Left renal cortex interstitium (tissue), 4 donors: Measurements from ENCODE around the gene CCDC93. TPM values are rescaled to one million over a fixed set of nuclear protein-coding genes. Genes with fewer than 3 reads are reported as not detected.
"Not testable (repeated sequence)": the region's sequence is repeated elsewhere in the genome, so short reads cannot be mapped to it uniquely, and the experiment has no call there.

ENCODE experiments used
- DNase-seq, 4 donors: peaks; one replicate each; pipeline ENCODE4 v3.0.0-alpha.2; 2013; ENCODE audit warnings: low read depth in 4 of 4, low spot score in 2 of 4, missing footprints in 1 of 4
- polyA plus RNA-seq, 4 donors: library from polyadenylated mRNA; unstranded; fragments of 120-200 nt; gene quantifications; one replicate each; pipeline ENCODE4 v1.2.1, GENCODE V29; 2013; ENCODE audit not compliant: insufficient read length in 4 of 4

CCDC93 gene
- polyA plus RNA-seq, 4 donors = 34.0 to 61.6 (median 45.3) TPM

DNA sequence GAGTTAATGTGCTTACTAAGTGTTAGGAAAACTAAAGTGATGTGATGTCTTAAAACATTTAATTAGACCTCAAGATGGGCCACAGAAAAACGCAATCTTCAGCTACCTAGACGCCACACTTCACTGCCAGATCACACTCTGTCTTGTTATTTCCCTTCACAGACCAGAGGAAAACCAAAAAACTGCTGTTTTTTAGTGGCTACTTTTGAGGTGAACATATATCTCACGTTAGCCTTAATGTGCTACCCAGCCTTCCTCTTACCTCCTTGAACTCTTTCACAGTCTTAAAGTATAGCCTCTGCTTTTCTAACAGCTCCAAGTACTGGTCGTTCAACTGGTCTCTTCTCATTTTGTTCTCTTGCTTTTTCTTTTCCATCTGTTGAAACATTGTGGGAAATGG lies 83.1 kb downstream of the CCDC93 start:
- DNase-seq = no peak

GRCh38 chr2:117923471-117923870 lies 90.4 kb downstream of the CCDC93 start:
- not testable (repeated sequence) for DNase-seq

- no peak for DNase-seq
Observed at GRCh38 chr2:117921520-117921919, 92.3 kb downstream of the CCDC93 start.

- DNase-seq = no peak
Observed at GRCh38 chr2:117918608-117919007, 95.3 kb downstream of the CCDC93 start.

- no peak for DNase-seq
Observed at GRCh38 chr2:117917223-117917917, 96.5 kb downstream of the CCDC93 start.

DNA sequence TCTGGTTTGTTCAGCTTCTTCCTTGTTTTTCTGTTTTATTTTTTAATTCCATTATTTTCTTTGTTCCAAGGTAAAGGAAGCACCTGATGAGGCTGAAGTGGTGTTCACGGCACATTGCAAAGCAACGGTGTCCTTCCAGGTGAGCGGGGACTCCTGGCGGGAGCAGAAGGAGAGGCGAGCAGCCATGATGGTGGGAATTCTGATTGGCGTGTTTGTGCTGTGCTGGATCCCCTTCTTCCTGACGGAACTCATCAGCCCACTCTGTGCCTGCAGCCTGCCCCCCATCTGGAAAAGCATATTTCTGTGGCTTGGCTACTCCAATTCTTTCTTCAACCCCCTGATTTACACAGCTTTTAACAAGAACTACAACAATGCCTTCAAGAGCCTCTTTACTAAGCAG lies 110.9 kb downstream of the CCDC93 start:
- no peak for DNase-seq

- DNase-seq = no peak
Observed at GRCh38 chr2:117888897-117889296, 125.0 kb downstream of the CCDC93 start.

- no peak for DNase-seq
Observed at GRCh38 chr2:117885308-117885707, 128.6 kb downstream of the CCDC93 start.

- no peak for DNase-seq
Observed at GRCh38 chr2:117879003-117879402, 134.9 kb downstream of the CCDC93 start.

DNA sequence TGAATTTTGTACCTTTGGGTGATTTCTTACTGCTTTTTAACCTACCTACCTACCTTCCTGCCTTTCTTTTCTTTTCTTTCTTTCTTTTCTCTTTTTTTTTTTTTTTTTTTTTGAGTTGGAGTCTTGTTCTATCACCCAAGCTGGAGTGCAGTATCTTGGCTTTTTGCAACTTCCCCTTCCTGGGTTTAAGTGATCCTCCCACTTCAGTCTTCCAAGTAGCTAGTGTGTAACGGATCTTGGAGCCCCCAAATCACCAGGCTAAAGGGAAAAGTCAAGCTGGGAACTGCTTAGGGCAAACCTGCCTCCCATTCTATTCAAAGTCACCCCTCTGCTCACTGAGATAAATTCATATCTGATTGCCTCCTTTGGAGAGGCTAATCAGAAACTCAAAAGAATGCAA lies 138.1 kb downstream of the CCDC93 start:
- no peak for DNase-seq

Other genes starting within 250 kb of the CCDC93 start
- 10 to 100 TPM; 74.7 to 84.8 (median 81.6) TPM for gene DDX18, start 199.4 kb downstream of the CCDC93 start, polyA plus RNA-seq
- gene INSIG2, start 74.4 kb upstream of the CCDC93 start, polyA plus RNA-seq = 10 to 100 TPM; 27.9 to 40.0 (median 31.1) TPM